Neutrophil (primary cell): ENCODE results near the gene APOC3.

Experiments used
- H3K27ac ChIP-seq: fragments of 200-600 bp; sonication (generic); 2 replicates; pipeline ENCODE4 v1.5.1; 2016; ENCODE audit warnings: mild to moderate bottlenecking, moderate library complexity
- H3K27me3 ChIP-seq: fragments of 200-600 bp; sonication (generic); 2 replicates; pipeline ENCODE4 v1.6.0; 2016; ENCODE audit warnings: mild to moderate bottlenecking
- H3K36me3 ChIP-seq: fragments of 200-600 bp; sonication (generic); 2 replicates; pipeline ENCODE4 v1.5.1; 2017
- H3K4me1 ChIP-seq, 2 experiments: fragments of 200-600 bp in 1 of 2; sonication (generic) in 1 of 2; 1 replicate in 1 of 2; 2 replicates in 1 of 2; pipeline versions ENCODE4 v1.5.1 to v1.6.1; 2013 to 2016; ENCODE audit warnings: low read depth in 1 of 2, low read length in 1 of 2, mild to moderate bottlenecking in 1 of 2, moderate library complexity in 1 of 2; ENCODE audit not compliant: control insufficient read depth in 1 of 2, insufficient read depth in 1 of 2
- H3K4me3 ChIP-seq, 2 experiments: fragments of 200-600 bp in 1 of 2; sonication (generic) in 1 of 2; 1 replicate in 1 of 2; 2 replicates in 1 of 2; pipeline ENCODE4 v1.5.1; 2013 to 2016; ENCODE audit warnings: low read depth in 1 of 2, low read length in 1 of 2, mild to moderate bottlenecking in 1 of 2, moderate library complexity in 1 of 2
- H3K9me3 ChIP-seq: fragments of 200-600 bp; sonication (generic); 2 replicates; pipeline ENCODE4 v1.5.1; 2016
- CTCF ChIP-seq: fragments of 200-600 bp; sonication (generic); IDR thresholded peaks from 2 replicates; pipeline ENCODE4 v1.5.1; 2016; ENCODE audit warnings: antibody characterized with exemption

The APOC3 gene

GRCh38 chr11:116842909-116843308 lies 13.2 kb downstream of the APOC3 start:
- H3K27me3 ChIP-seq: no peaks in the 10 kb centered on the region
- TF ChIP-seq CTCF: no peak
- H3K9me3 ChIP-seq: no peaks in the 10 kb centered on the region
- H3K4me3 ChIP-seq: no peak overlapping the region
- H3K36me3 ChIP-seq: peaks cover 51% of the 10 kb centered on the region
- H3K27ac ChIP-seq: no peak overlapping the region
- no peaks in the 10 kb centered on the region for H3K4me1 ChIP-seq

GRCh38 chr11:116843661-116844060 lies 14.0 kb downstream of the APOC3 start:
- no peaks in the 10 kb centered on the region for H3K9me3 ChIP-seq
- H3K27me3 ChIP-seq: no peaks in the 10 kb centered on the region
- peaks cover 58% of the 10 kb centered on the region for H3K36me3 ChIP-seq
- no peaks in the 10 kb centered on the region for H3K4me1 ChIP-seq
- no peak overlapping the region for H3K4me3 ChIP-seq
- H3K27ac ChIP-seq: no peak overlapping the region
- no peak for TF ChIP-seq CTCF

GRCh38 chr11:116844722-116845121 lies 15.0 kb downstream of the APOC3 start:
- Histone ChIP-seq H3K27me3 (no peaks in the 10 kb centered on the region), H3K4me3 (no peak overlapping the region), H3K4me1 (no peaks in the 10 kb centered on the region), H3K36me3 (peaks cover 69% of the 10 kb centered on the region), H3K9me3 (no peaks in the 10 kb centered on the region), H3K27ac (no peak overlapping the region)
- TF ChIP-seq CTCF: no peak

- H3K27ac ChIP-seq: no peak overlapping the region
- H3K36me3 ChIP-seq: peaks cover 79% of the 10 kb centered on the region
- H3K9me3 ChIP-seq: no peaks in the 10 kb centered on the region
- TF ChIP-seq CTCF: no peak
- no peaks in the 10 kb centered on the region for H3K27me3 ChIP-seq
- no peak overlapping the region for H3K4me3 ChIP-seq
- H3K4me1 ChIP-seq: peaks cover 15 to 16% of the 10 kb centered on the region in 2 experiments
Observed at GRCh38 chr11:116847612-116848011, 17.9 kb downstream of the APOC3 start.

GRCh38 chr11:116849060-116849459 lies 19.4 kb downstream of the APOC3 start:
- Histone ChIP-seq H3K9me3 (no peaks in the 10 kb centered on the region), H3K27me3 (no peaks in the 10 kb centered on the region), H3K27ac (no peak overlapping the region), H3K4me3 (no peak overlapping the region), H3K36me3 (peaks cover 70% of the 10 kb centered on the region), H3K4me1 (peaks cover 27 to 31% of the 10 kb centered on the region in 2 experiments)
- no peak for TF ChIP-seq CTCF

GRCh38 chr11:116849486-116849885 lies 19.8 kb downstream of the APOC3 start:
- no peak for TF ChIP-seq CTCF
- Histone ChIP-seq H3K27ac (no peak overlapping the region), H3K4me1 (peaks cover 27 to 32% of the 10 kb centered on the region in 2 experiments), H3K4me3 (no peak overlapping the region), H3K36me3 (peaks cover 71% of the 10 kb centered on the region), H3K27me3 (no peaks in the 10 kb centered on the region), H3K9me3 (no peaks in the 10 kb centered on the region)
